GM21390 (cell line): ENCODE results near the gene TMEM203.
"Not testable (repeated sequence)": the region's sequence is repeated elsewhere in the genome, so short reads cannot be mapped to it uniquely, and the experiment has no call there.

Experiments
- ATAC-seq: cut with Tn5 transposase; IDR thresholded peaks from one replicate; pipeline ENCODE4 v1.9.1; 2021; ENCODE audit not compliant: unreplicated experiment

The TMEM203 gene, protein sequence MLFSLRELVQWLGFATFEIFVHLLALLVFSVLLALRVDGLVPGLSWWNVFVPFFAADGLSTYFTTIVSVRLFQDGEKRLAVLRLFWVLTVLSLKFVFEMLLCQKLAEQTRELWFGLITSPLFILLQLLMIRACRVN

DNA sequence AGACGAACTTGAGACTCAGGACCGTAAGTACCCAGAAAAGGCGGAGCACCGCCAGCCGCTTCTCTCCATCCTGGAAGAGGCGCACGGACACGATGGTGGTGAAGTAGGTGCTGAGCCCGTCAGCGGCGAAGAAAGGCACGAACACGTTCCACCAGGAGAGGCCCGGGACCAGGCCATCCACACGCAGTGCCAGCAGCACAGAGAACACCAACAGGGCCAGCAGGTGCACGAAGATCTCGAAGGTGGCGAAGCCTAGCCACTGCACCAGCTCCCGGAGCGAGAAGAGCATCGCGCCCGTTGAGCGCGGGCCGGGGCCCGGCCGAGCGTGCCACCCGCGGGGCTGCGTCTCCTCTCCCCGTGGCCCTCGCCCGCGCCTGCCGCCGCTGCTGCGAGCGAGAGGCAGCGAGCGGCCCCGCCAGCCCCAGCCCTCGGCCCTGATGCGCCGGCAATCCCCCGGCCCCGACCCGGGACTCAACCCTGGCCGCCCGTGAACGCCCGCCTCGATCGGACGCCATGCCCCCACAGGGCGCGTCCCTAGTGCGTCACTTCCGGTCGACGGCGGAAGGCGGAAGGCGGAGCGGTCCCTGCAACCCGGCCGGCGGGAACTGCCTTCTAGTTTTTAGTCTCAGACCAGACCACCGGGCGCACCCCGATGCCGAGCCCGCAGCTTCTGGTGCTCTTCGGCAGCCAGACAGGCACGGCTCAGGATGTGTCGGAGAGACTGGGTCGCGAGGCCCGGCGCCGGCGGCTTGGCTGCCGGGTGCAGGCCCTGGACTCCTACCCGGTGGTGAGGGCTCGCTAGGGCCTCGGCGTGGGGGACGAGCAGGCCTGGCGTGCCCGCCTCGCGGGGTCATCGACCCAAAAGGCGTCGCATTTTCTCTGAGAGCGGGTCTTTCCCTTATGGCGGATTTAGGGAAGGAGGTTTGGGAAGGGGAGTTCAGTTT, at the start of gene TMEM203, which contains the start of gene NDOR1:
TSS of gene TMEM203 (minus strand) at position 523 of the 944 bp plus-strand sequence. CDS start at position 289, 234 bp downstream.
TSS of gene NDOR1 (plus strand) at position 575 of the 944 bp plus-strand sequence. CDS start at position 653, 78 bp downstream.
- ATAC-seq, result peak; percentile 53

DNA sequence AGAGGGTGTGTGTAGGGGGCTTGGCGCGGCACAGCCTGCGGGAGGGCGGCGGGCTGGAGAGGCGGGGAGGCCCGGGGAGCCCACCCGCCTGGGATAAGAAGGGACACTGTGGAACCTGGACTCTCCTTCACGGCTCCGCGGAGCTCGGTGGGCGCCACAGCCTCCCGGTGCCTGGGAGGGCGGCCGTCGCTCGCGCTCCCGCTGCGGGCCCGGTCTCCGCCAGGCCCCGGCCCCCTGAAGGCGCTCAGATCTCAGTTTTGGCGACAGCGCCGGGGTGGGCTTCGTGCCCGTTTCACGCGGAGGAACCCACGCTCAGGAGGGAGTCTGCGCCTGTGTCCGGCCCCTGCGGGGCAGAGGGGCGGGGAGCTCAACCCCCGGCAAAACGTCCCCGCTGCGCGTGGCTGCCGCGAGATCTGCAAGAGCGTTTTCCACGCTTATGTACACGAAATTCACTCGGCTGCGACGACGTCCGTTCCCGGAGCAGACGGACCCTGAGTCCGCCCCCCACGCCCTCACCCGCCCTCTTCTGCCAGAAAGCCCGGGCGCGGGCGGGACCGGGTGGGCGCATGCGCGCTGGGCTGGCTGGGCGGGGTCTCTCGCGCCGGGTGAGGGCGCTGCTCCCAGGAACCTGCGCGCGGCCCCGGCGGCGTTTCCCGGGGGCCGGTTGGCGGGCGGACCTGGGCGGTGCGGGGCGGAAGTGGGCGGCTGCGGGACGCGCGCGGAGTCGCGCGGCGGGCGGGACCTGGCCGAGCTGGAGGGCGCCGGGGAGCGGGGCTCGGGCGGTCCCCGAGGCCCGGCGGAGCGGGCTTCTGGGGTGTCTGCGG, 49.4 kb upstream of the TMEM203 start, which contains the start of gene NELFB:
TSS of gene NELFB (plus strand) at position 704 of the 824 bp plus-strand sequence.
- peak; percentile 74 for ATAC-seq

DNA sequence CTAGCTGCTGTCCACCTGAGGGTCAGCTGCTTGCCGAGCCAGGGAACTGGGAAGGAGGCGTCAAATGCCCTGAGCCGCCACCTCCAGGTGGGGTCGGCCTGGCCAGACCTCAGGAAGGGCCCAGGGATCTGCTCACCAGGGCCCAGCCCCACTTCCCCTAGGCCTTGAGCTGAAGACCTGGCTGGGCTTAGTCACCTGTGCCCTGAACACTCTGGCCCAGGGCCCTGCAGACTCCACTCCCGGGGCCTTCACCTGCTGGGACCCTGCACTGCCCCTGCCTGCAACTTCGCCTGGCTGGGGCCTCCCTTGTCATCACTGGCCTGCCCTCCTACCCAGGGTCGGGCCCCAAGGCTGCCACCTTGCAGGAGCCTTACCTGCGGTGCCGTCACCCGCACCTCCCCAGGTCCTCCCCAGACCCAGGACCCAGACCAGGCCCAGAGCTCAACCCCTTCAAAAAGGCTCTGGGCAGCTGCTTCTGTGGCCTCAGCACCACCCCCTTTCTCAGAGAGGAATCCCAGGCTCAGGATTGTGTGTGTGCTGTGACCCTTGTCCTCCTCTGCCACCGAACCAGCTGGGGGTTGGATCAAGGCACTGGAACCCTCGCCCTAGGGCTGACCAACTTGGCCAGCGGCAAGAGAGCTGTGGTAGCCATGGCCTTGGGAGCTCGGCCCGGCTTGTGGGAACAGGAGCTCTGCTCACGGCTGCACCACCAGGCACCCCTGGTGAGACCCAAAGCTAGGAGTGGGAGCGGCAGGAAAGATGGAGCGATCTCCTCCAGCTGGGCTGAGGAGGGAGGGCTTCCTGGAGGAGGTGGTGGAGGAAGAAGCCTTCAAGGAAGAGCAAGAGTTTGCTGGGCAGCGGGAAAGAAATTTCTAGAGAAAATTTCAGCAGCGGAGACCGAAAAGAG, 48.5 kb upstream of the TMEM203 start:
- ATAC-seq, result no peak

DNA sequence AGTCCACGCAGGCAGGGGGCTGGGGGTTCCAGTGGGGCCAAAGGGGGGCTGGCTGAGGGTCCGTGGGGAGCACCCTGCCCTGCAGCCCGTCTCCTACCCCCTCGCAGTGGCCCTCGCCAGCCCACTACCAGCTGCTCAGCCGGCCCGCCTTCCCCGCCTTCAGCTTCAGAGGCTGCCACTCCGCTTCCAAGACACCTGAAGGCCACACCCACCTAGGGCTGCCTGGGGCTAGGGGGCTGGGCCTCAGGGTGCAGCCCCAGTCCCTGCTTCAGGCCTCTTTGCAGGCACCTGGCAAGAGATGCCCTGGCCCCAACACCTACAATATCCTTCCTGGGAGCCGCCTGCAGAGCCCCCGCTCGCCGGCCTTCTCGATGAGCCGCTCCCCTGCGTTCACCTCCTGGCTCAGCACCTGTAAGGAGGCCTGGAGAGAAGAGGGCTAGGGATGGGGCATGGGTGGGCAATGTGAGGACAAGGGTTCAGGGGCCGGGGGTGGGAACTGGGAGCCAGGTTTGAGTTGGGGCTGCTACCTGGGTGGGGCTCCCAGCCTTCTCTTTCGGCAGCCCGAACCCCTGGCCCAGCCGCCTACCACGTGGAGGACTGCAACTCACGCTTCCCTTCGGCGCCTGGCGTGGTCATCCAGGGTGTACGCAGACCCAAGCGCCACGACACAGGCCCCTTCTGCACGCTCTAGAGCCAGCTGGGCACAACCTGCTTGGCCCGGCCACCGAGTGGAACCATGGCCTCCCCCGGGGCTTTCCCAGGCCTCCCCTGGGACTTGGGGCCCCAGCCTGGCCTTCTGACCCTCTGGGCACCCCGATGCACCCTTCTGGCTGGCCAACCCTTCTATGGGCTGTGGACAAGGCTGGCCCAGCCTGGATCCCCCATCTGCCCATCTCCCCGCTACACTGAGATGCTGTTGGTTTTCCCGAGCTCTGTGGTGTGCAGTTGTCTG, 47.4 kb upstream of the TMEM203 start:
- no peak for ATAC-seq

DNA sequence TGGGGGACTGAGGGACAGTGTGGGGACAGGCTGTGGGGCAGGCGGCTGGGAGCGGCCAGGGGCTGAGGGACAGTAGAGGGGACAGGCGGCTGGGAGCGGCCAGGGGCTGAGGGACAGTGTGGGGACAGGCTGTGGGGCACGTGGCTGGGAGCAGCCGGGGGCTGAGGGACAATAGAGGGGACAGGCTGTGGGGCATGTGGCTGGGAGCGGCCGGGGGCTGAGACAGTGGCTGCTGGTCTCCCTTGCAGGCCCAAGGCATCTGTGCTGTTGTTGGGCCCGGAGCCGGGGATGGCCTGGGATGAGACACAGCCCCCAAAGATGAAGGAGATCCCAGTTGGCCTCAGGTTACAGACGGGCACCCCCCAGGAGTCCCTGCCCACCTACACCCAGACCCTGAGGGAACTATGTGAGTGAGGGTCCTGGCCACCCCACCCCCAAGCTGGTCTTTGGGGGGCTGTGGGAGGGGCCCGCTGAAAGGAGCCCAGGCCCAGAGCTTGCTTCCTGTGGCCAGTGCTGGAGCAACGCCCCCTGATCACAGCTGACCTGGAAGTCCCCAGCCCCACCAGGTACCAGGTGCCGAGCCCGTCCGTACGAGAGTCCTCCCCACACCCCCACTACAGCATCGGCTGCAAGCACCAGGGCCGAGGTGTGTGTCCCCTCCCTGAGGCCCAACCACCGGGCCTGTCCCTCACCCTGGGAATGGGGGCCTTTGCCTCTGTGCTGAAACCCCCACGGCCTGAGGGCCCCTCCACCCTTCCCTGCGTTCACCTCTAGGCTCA, 46.2 kb upstream of the TMEM203 start:
- no peak for ATAC-seq

DNA sequence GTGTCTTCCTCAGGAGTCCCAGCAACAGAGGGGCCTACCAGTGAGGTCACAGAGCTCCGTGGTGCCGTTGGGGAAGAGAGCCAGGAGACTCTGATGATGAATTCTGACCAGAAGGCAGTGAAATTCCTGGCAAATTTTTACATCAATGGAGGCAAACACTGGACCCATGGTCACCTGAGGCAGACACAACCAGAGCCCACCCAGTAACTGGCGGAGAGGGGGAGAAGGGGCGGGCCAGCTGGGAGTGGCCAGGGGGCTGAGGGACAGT, 45.7 kb upstream of the TMEM203 start, which contains the start of gene STPG3:
TSS of gene STPG3 (plus strand) at position 93 of the 268 bp plus-strand sequence. CDS start at position 94, 1 bp downstream.
- ATAC-seq, result no peak

DNA sequence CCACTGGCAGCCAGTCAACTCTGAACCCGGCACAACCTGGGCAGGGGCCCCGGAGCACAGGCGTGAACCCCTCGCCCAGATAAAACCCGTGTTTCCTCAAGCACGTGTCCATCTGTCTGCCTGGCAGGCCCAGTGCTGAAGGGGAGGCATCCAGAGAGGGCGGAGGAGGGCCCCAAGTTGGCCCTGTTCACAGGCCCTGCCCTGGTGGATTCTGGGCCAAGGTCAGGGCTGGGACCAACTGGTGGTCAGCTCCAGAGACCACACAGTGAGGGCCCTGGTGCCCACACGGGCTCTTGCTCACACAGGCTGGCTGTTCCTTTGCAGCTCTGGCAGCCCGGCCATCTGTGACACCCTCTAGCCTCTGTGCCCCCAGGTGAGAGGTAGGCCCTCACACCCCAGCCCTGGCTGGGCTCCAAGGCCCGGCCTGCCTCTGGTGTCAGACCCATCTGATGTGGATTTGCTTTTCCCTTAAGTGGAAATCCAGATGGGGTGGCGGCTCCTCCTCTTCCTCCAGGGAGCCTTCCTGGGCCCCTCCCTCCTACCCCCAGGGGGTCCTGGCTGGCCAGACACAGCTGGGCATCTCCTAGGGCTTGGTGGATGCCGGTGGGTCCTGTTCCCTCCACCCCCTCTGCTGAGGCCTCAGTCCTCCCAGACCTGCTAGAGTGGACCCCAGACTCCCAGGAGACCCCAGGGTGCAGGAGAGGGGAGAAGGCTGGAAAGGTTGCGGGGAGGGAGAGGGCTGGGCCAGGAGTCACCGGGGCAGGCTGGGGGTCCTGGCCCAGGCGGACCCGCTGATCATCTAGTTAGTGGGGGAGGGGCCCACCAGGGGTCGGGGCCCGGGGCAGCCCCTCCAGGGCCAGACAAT, 45.1 kb upstream of the TMEM203 start:
- ATAC-seq, result no peak

DNA sequence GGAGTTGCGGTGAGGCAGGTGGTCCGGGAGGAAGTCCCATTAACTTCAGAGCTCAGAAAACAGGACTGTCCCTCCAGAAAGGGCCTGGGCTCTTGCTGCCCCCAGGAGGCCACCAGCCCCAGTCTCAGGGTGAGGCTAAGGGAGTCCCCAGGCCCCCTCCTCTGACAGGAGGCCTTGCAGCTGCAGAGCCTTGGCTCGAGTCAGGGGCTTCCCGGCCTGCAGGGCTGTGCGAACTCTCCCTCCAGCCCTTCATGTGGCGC, 42.4 kb upstream of the TMEM203 start:
- no peak for ATAC-seq

DNA sequence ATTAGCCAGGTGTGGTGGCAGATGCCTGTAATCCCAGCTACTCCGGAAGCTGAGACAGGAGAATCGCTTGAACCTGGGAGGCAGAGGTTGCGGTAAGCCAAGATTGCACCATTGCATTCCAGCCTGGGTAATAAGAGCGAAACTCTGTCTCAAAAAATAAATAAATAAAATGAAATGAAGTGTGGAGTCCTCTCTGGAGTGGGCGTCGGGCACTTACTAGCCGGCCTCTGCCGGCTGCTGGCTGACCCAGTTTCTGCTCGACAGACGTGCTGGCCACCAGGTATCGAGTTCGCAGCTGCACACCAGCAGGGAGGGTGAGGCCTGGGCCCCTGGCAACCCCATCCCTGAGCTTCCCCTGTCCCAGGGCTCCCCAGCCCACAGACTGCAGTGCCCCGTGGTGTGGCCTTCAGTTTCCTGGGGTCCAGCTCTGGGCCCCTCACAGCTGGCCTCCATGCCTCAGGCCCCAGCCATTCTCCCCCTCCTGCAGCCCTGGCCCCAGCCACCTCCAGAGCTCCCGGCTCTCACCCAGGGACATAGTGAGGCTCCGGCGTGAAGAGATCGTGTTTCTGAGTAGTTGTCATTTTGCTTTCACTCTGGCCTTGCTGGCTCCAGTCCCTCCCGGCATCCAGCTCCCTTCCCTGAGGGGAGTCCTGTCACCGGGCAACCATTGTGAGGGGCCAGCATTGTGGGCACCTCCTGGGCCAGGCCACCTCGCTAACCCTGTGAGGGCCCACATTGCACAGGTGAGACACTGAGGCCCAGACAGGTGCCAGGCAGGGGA, 41.9 kb upstream of the TMEM203 start:
- no peak for ATAC-seq

DNA sequence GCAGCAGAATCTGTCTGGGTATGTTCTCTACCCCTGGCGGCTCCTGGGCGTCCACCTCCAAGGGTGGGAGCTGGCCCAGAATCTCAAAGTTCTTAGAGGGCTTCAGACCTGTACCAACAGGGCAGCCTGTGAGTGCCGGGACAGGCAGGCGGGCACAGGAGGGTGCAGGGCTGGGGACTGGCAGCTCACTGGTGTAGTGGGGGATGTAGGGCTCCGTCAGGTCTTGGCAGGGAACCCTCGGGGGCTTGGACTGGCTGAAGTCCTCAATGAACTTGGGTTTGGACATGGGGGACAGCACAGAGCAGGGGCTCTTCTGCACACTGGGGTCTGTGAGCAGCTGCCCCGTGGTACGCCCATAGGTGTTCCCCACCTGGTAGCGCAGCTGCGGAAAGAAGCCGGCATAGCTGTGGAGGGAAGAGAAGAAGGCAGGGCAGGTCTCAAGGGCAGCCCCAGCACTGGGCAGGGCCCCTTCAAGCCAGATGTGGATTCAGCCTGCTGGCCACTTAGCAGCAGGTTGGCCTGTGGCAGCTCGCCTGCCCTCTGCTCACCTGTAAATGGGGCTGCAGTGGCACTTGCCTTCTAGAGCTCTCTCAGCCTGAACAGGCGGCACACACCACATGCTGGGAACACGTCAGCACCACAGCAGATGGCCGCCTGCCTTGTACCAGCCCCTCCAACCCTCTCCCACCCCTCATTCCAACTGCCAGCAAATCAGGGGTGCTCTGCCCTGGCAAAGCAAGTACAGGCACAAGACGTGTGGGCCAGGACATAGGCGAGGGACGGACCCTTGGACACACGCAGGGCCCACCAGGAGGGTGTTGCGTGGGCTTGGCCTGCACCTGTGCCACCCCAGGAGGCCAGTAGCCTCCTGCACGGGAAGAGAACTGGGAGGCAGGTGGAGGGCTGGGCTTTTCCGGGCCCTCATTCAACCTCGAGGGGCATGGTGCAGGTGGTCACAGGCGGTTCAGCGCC, 40.3 kb upstream of the TMEM203 start:
- ATAC-seq, result no peak

DNA sequence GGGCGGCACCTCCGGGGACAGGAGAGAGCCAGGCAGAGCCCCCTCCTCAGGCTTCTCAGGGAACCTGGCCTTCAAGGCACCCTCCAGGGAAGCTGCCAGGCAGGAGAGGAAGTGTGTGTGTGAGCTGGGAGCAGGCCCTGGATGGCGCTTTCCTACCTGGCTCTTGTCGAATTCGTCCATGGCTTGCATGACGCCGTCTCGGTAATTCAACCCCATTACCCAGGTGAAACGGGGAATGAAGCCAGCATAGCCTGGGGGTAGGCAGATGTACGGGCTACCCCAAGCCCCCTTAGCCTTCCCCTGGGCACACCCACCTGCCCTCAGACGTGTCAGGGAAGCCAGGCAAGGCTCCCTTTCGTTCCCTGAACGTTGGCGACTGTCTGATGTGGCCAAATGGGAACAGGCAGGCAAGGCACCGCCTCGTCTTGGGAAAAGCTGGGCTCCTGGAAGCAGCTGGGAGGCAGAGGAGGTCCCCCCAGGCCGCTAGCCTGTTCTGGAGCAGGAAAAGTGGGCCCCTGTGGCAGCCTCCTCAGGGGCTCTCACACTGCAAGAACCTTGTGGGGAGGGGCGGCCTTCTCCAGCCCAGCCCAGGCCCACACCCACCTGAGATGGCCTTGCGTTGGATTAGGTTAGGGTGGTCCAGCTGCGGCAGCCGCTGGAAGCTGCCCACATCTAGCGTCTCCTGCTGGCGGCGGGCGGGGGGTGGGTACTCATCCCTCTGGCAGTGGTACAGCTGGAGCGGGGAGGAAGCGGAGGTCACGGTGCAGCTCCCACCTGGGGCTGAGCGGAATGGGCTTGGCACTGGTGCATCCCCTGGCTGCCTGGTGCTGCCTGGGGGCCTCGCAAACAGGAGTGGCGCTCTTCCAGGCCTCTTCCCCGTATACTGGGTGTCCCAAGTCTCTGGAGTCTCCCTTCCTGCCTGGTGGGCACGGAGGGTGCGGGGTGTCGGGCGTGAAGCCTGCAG, 39.3 kb upstream of the TMEM203 start:
- ATAC-seq, result no peak

DNA sequence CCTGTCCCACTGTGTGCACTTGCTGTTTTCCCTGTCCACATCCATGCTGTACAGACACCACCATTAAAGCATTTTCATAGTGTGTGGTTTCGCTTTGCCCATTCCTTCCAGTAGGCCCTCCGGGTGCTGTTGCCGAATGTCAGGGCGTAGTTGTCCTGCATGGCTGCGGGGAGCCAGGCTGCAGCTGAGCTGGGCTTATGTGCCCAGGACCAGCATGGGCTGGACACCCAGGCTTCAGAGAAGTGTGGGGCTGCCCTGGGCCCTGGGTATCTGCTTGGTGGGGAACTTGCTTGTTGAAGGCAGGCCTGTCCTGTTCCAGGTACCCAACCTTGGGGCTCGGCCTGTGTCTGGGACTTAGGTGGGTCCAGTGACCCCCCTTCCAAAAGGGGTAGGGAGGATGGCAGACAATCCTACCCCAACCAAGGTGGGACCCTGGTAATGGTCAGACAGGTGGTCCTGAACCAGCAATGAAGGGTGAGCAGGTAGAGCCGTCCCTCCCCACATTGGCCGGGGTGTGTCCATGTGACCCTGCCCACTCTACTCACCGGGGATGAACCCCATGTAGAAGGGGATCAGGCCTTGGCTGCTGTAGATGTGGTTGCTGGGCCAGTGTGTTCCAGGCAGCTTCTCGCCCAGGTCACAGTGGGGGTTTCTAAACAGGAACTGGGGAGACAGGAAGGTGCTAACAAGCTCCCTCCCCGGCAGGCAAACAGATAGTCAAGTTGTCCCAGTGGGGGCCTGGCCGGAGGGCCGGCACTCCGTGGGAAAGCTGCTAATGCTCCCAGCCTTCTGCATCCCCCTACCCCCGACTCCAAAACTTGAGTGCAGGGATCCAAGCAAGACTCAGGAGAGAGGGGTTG, 38.4 kb upstream of the TMEM203 start:
- ATAC-seq, result no peak

DNA sequence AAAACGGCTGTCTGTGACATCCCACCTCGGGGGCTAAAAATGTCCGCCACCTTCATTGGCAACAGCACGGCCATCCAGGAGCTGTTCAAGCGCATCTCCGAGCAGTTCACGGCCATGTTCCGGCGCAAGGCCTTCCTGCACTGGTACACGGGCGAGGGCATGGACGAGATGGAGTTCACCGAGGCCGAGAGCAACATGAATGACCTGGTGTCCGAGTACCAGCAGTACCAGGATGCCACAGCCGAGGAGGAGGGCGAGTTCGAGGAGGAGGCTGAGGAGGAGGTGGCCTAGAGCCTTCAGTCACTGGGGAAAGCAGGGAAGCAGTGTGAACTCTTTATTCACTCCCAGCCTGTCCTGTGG, 37.8 kb upstream of the TMEM203 start:
- ATAC-seq, result not testable (repeated sequence)
